Smooth muscle cell (in vitro differentiated cells): ENCODE results near the gene FBN1. TPM values are rescaled to one million over a fixed set of nuclear protein-coding genes. Genes with fewer than 3 reads are reported as not detected.

Experiments used
- DNase-seq: peaks from one replicate; lab custom pipeline; 2025; ENCODE audit not compliant: unreplicated experiment; lab: John Stamatoyannopoulos, UW
- H2AFZ ChIP-seq: fragments of 200-600 bp; sonication (generic); 2 replicates; pipeline ENCODE4 v1.6.0; 2016; ENCODE audit warnings: antibody characterized with exemption, low read depth, mild to moderate bottlenecking
- H3F3A ChIP-seq: fragments of 200-600 bp; sonication (generic); 2 replicates; pipeline ENCODE4 v1.6.0; 2017; ENCODE audit warnings: antibody characterized with exemption, low read depth
- H3K27ac ChIP-seq: fragments of 200-600 bp; sonication (generic); 2 replicates; pipeline ENCODE4 v1.5.1; 2016; ENCODE audit warnings: low read depth, mild to moderate bottlenecking
- H3K27me3 ChIP-seq: fragments of 200-600 bp; sonication (generic); 2 replicates; pipeline ENCODE4 v1.6.1; 2016; ENCODE audit warnings: low read depth, mild to moderate bottlenecking
- H3K36me3 ChIP-seq: fragments of 200-600 bp; sonication (generic); 2 replicates; pipeline ENCODE4 v1.5.1; 2016; ENCODE audit warnings: low read depth
- H3K4me1 ChIP-seq: fragments of 200-600 bp; sonication (generic); 2 replicates; pipeline ENCODE4 v1.5.1; 2016; ENCODE audit warnings: low read depth
- H3K4me2 ChIP-seq: fragments of 200-600 bp; sonication (generic); 2 replicates; pipeline ENCODE4 v1.6.0; 2016; ENCODE audit warnings: mild to moderate bottlenecking
- H3K4me3 ChIP-seq: fragments of 200-600 bp; sonication (generic); 2 replicates; pipeline ENCODE4 v1.5.1; 2016; ENCODE audit warnings: mild to moderate bottlenecking
- H3K79me2 ChIP-seq: fragments of 200-600 bp; sonication (generic); 2 replicates; pipeline ENCODE4 v1.6.0; 2016; ENCODE audit warnings: low read depth, mild to moderate bottlenecking
- H3K9ac ChIP-seq: fragments of 200-600 bp; sonication (generic); 2 replicates; pipeline ENCODE4 v1.6.0; 2016; ENCODE audit warnings: low read depth
- H3K9me3 ChIP-seq: fragments of 200-600 bp; sonication (generic); replicated peaks from 2 replicates; pipeline ENCODE4 v1.5.1; 2016; ENCODE audit warnings: low read depth
- H4K20me1 ChIP-seq: fragments of 200-600 bp; sonication (generic); 2 replicates; pipeline ENCODE4 v1.6.0; 2016; ENCODE audit warnings: low read depth
- CTCF ChIP-seq: fragments of 200-600 bp; sonication (generic); IDR thresholded peaks from 2 replicates; pipeline ENCODE4 v1.5.1; 2017; ENCODE audit warnings: borderline replicate concordance, mild to moderate bottlenecking, antibody characterized with exemption; ENCODE audit not compliant: insufficient read depth, poor library complexity, severe bottlenecking
- WGBS: methylation state at CpG from one replicate; pipeline ENCODE4 v1.1.7; 2016; ENCODE audit warnings: low lambda C conversion rate; 5-methylcytosine and 5-hydroxymethylcytosine counted together
- polyA plus RNA-seq: library from polyadenylated mRNA; unstranded; fragments of >200 nt; fragmentation: Nextera tagmentation; extraction: Ambion mirVana; gene quantifications from 2 replicates; pipeline ENCODE4 v1.2.1, GENCODE V29; 2016
- total RNA-seq: library from RNA; depleted of rRNA; stranded (reverse); fragments of >200 nt; gene quantifications from 2 replicates; pipeline ENCODE4 v1.2.3, GENCODE V29; 2014

Gene FBN1
- total and polyA plus RNA-seq, 2 experiments from 2014 or later: 137 to 330 TPM

- TF ChIP-seq CTCF: no peak
- Histone ChIP-seq H4K20me1 (no peaks in the 10 kb centered on the region), H3K9me3 (no peaks in the 10 kb centered on the region), H3K9ac (no peak overlapping the region), H3F3A (no peaks in the 10 kb centered on the region), H3K4me1 (no peaks in the 10 kb centered on the region), H3K4me2 (no peak overlapping the region), H3K27ac (no peak overlapping the region), H2AFZ (no peak overlapping the region), H3K4me3 (no peak overlapping the region), H3K79me2 (no peaks in the 10 kb centered on the region), H3K36me3 (no peaks in the 10 kb centered on the region), H3K27me3 (no peaks in the 10 kb centered on the region)
- no peak for DNase-seq
- 81% methylated on average over 7 of the region's 7 CpGs for WGBS
Observed at GRCh38 chr15:48657950-48658591, 12.6 kb upstream of the FBN1 start.

- no peaks in the 10 kb centered on the region for H3K36me3 ChIP-seq
- H3K27me3 ChIP-seq: no peaks in the 10 kb centered on the region
- H4K20me1 ChIP-seq: no peaks in the 10 kb centered on the region
- no peak for TF ChIP-seq CTCF
- H3K4me1 ChIP-seq: no peaks in the 10 kb centered on the region
- no peak for DNase-seq
- no peak overlapping the region for H3K4me2 ChIP-seq
- no peaks in the 10 kb centered on the region for H3F3A ChIP-seq
- H2AFZ ChIP-seq: no peak overlapping the region
- no peaks in the 10 kb centered on the region for H3K79me2 ChIP-seq
- WGBS: 100% methylated on average over 1 of the region's 1 CpG
- no peak overlapping the region for H3K9ac ChIP-seq
- no peaks in the 10 kb centered on the region for H3K9me3 ChIP-seq
- no peak overlapping the region for H3K4me3 ChIP-seq
- H3K27ac ChIP-seq: no peak overlapping the region
Observed at GRCh38 chr15:48654801-48655200, 9.3 kb upstream of the FBN1 start.

GRCh38 chr15:48653913-48654670 is 8.6 kb upstream of the FBN1 start:
- no peak for DNase-seq
- H3K9ac ChIP-seq: no peak overlapping the region
- H3K79me2 ChIP-seq: no peaks in the 10 kb centered on the region
- no peak for TF ChIP-seq CTCF
- no peak overlapping the region for H3K4me3 ChIP-seq
- no peak overlapping the region for H3K27ac ChIP-seq
- no peak overlapping the region for H3K4me2 ChIP-seq
- H4K20me1 ChIP-seq: no peaks in the 10 kb centered on the region
- H2AFZ ChIP-seq: no peak overlapping the region
- no peaks in the 10 kb centered on the region for H3K27me3 ChIP-seq
- H3K4me1 ChIP-seq: no peaks in the 10 kb centered on the region
- no peaks in the 10 kb centered on the region for H3K36me3 ChIP-seq
- 89% methylated on average over 9 of the region's 9 CpGs for WGBS
- H3F3A ChIP-seq: no peaks in the 10 kb centered on the region
- H3K9me3 ChIP-seq: no peaks in the 10 kb centered on the region
